GM19328 (cell line): Measurements from ENCODE around the gene PCBD1.

ENCODE experiments used
- ATAC-seq: cut with Tn5 transposase; IDR thresholded peaks from one replicate; pipeline ENCODE4 v1.9.1; 2021; ENCODE audit warnings: mild to moderate bottlenecking, moderate library complexity; ENCODE audit not compliant: unreplicated experiment

The PCBD1 gene

DNA sequence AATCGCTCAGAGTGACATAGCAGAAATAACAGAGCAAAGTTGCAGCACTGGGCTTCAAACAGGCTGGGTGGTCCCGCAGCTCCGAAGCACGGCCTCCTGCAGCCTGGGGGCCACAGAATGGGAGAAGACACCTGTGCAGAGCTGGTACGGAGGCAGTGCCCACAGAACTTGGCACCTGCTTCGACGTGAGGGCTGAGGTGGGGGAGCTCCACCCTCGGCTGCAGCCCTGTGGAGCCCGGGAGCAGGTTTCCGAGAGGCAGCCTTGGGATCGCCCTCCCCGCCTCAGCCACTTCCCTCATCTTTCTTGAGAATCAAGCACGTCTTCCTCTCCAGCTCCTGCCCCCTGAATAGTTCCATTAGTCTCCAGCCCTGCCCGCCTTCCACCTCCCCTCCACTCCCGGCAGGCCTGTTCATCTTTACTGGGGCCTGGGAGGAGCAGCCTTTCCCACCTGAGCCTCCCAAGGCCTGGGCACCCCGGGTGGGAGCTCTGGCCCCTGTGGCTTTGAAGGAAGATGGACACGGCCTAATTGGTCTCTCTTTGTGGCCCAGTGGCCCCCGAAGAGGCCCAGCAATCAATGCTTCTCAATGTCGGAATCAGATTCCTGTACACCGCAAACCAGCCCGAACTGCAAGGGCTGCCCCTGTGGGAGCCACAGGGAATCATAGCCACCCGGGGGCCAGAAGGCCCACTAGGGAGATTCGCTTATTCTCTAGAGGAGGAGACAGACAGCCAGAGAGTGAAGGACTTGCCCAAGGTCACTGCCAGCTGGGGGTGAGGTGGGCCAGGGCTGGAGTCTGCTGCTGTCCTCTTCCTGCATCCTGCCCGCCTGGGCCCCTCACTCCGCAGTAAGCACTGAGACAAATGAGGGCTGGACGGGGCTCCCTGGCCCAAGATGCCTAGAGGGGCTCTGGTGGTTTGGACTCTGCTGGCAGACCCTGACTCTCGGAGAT is 17.0 kb upstream of the PCBD1 start:
- no peak for ATAC-seq

GRCh38 chr10:70903262-70903921 is 15.0 kb upstream of the PCBD1 start:
- no peak for ATAC-seq

GRCh38 chr10:70902661-70903261 is 14.4 kb upstream of the PCBD1 start:
- no peak for ATAC-seq

DNA sequence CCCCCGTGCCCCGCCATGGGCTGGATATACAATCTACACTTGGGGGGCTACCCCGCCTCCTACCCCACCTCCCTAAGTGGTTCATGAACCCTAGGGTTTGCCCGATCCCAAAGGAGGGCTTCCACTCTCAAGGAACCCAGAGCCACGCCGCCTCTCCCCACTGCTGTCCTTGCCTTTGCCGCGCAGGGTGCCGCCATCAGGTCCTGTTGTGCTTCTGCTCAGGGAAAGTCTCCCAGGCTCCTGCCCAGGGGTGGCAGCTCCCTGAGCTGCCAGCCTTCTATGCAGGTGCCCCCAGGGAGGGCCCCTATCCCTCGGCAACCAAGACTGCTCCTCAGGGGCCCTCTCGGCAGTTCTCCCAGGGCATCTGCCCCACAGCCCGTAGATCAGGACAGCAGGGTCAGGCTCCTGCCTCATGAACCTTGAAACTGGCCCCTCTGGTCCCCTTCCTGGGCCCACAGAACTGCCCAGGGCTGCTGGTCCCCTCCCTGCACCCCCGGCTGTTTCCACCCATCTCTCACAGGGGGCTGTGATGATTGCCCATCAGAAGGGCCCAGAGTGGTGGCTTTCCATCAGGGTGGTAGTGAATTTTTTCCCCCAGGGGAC is 13.0 kb upstream of the PCBD1 start:
- no peak for ATAC-seq

- ATAC-seq = no peak
Observed at GRCh38 chr10:70899096-70899495, 10.7 kb upstream of the PCBD1 start.

DNA sequence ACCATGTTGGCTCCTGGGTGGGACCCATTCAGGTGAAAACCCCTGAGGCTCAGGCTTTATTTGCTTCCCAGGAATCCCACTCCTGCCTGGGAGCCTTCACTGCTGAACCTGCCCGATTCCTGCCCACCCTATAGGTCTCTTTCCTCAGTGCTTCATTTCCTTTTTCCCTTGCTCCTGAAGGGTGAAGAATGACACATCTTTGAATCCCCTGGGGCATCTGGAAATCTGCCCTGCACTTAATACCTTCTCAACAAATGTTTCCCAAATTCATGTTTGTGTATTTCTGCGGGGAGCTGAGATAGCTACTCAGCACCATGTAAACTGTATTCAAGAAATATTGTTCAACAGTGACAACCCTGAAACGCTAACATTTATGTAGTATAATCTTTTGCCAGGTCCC is 10.3 kb upstream of the PCBD1 start:
- no peak for ATAC-seq

DNA sequence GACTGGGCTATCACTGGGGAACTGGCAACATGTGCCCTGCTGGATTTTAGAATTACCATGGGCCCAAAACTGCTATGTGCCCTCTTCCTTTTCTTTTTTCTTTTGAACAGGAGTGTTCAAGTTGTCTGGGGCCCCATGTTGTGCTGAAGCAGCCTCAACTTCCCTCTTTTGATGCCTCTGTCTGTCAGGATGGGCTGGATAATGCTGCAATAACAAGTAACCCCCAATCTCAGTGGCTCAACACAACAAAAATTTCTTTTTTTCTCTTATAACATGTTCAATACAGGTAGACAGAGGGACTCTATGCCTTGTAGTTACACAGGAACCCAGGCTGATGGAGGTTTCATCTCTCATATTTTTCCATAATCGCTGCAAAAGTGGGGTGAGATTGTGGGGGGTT is 8.2 kb upstream of the PCBD1 start:
- no peak for ATAC-seq

DNA sequence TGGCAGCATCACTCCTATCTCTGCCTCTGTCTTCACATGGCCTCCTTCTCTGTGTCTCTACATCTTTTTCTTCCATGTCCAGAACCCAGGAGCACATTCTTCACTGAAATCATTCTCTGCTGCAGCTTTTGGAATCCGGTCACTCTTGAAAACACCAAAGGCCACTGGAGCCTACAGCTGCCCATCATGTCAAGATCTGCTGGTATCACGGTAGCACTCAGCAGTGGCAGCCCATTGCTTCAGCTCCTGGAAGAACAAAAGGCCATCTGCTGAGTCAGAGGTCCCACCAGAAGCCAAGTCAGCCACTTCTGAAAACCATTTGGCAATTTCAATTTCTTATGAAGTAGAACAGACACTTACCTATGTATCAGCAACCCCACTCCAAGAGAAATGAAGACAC is 6.1 kb upstream of the PCBD1 start:
- no peak for ATAC-seq

DNA sequence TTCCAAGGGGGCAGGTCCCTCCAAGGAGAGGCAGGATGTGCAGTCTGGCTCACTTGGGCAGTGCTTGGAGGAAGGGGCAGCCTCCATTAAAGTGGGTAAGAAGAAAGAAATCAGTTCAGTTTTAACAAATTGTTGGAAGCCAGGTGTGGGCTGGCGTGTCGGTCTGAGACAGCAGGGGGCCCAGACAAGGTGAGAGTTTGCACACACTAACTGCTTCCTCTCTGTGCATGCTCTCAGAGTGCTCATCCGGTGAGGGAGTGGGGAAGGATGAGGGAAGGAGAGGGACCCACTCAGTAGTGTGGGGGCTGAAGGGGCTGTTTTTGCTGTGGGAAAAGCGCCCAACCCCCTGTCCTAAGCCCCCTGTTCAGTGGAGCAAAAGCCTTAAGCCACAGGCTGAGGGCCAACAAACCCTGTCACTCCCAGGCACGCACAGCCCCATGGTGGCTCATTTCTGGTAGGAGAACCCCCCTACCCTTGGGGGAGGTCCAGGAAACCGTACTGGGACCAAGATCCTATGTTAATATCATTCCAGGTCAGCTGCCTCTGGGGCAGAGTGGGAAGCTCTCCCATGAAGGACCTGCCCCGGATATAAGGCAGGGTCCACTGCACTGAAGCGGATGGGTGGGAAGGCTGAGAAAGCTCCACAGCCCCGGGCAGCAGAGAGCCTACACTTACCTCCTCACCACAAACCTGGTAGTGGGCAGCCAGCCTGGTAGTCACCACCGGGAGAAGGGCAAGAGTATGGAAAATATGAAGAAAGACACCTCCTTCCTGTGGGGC is 5.1 kb upstream of the PCBD1 start:
- ATAC-seq = no peak

- no peak for ATAC-seq
Observed at GRCh38 chr10:70892631-70893030, 4.3 kb upstream of the PCBD1 start.

DNA sequence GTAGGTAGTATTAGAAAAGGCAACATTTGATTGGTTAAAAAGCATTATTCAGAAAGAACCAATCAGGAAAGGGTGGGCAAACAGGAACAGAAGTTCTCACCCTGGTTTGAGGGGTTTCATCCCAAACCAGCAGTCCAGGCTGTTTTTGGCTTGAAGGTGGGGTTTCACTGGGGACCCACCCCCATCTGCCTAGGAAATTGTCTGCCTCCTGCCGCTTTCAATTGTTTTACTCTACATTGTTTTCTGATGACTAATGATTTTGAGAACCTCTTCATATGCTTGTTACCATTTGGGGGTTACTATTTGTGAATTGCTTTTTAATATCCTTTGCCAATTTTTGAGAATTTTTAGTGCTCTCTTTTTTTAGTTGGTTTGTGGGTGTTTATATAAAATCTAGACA is 3.3 kb upstream of the PCBD1 start:
- ATAC-seq = no peak

DNA sequence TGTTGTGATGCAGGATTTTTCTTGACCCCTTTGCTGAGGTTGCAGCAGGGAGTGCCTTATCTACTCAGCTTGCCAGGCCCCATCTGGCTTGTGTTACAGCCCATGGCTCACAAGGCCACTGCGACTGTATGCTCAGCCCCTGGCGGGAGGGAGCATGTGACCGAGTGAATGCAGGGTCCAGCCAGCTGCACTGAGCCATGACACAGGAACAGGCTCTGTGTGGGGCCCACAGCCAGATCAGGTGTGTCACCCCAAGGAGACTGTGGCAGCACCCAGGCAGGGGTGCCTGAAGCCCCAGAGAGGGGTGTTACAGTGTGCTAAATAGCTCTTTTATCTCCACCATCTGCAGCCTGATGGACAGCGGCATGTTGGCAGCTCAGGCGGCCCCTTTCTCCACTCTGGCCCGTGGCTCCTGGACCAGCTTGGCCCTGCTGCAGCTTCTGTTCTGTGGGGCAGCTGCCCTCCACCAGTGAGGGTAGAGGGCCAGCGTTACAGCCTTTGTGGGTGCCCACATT is 2.6 kb upstream of the PCBD1 start:
- no peak for ATAC-seq

- ATAC-seq = no peak
Observed at GRCh38 chr10:70889291-70889690, 926 bp upstream of the PCBD1 start.

- ATAC-seq = no peak
Observed at GRCh38 chr10:70886921-70887665, 1.3 kb downstream of the PCBD1 start.

GRCh38 chr10:70885931-70886903 is 2.1 kb downstream of the PCBD1 start:
- no peak for ATAC-seq

- no peak for ATAC-seq
Observed at GRCh38 chr10:70885481-70885880, 2.9 kb downstream of the PCBD1 start.

DNA sequence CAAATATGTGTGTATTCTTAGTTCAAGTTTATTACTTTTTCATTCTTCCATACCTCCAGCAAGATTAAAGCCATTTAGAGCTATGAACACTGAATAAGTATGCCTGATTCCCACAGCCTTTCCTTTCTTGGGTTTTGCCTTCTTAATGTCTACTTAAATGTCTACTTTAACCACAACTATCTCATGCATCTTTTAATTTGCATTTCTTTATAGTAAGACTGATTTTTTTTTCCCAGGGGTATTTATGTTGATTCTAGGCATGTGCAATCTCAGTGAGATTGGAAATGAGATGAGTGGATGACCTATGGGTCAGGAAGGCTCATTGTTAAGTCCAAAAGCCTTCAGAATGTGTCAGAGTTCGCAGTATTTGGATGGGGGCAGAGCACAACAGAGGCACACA is 3.6 kb downstream of the PCBD1 start:
- ATAC-seq = no peak

DNA sequence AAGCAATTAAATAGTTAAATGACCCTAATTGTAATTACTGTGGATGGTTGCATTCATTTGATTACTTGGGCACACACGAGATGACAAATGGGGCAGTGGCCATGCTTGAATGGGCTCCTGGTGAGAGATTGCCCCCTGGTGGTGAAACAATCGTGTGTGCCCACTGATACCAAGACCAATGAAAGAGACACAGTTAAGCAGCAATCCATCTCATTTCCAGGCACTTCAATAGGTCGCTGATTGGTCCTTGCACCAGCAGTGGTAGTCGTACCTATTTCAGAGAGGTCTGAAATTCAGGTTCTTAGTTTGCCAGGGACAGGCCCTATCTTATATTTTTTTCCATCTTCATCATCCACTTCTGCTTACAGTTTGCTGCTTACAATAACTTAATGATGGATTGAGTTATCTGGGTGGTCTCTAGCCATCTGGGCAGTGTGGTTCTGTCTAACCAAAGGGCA is 8.3 kb downstream of the PCBD1 start:
- ATAC-seq = no peak

GRCh38 chr10:70879207-70879606 is 9.2 kb downstream of the PCBD1 start:
- ATAC-seq = no peak
